ENCODE data around the gene CGREF1.

- TF ChIP-seq POLR2A (IDR thresholded peaks at IDR 0.05) (no peak), POLR2AphosphoS5 (IDR thresholded peaks at IDR 0.05) (no peak), CTCF (IDR thresholded peaks at IDR 0.05) (no peak)
Observed at GRCh38 chr2:27115519-27115918, 3.4 kb downstream of the CGREF1 start.
